ENCODE data around the gene ASPSCR1.
"Not testable (repeated sequence)": the region's sequence is repeated elsewhere in the genome, so short reads cannot be mapped to it uniquely, and the experiment has no call there.

ASPSCR1 gene

GRCh38 chr17:82037889-82038195, 60.4 kb downstream of the ASPSCR1 start:
- H3K4me3 ChIP-seq (ENCODE audit: low read length), result peak overlapping the region; percentile 25
- DNase-seq (ENCODE audit: low read depth), result no peak
- TF ChIP-seq, protein P1, sequence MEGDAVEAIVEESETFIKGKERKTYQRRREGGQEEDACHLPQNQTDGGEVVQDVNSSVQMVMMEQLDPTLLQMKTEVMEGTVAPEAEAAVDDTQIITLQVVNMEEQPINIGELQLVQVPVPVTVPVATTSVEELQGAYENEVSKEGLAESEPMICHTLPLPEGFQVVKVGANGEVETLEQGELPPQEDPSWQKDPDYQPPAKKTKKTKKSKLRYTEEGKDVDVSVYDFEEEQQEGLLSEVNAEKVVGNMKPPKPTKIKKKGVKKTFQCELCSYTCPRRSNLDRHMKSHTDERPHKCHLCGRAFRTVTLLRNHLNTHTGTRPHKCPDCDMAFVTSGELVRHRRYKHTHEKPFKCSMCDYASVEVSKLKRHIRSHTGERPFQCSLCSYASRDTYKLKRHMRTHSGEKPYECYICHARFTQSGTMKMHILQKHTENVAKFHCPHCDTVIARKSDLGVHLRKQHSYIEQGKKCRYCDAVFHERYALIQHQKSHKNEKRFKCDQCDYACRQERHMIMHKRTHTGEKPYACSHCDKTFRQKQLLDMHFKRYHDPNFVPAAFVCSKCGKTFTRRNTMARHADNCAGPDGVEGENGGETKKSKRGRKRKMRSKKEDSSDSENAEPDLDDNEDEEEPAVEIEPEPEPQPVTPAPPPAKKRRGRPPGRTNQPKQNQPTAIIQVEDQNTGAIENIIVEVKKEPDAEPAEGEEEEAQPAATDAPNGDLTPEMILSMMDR (conservative IDR thresholded peaks at IDR 0.05; ENCODE audit: low read depth, low read length), result no peak

GRCh38 chr17:82038796-82039409, 61.5 kb downstream of the ASPSCR1 start:
- not testable (repeated sequence) for DNase-seq (ENCODE audit: low read depth); H3K4me3 ChIP-seq (ENCODE audit: low read length)

GRCh38 chr17:82039695-82040299, 62.4 kb downstream of the ASPSCR1 start:
- DNase-seq (ENCODE audit: low read depth), result no peak
- TF ChIP-seq, protein P1 (conservative IDR thresholded peaks at IDR 0.05; ENCODE audit: low read depth, low read length), result no peak

GRCh38 chr17:82041144-82041814, 63.9 kb downstream of the ASPSCR1 start:
- H3K4me3 ChIP-seq (ENCODE audit: low read length), result no peak overlapping the region
- TF ChIP-seq, protein P1 (conservative IDR thresholded peaks at IDR 0.05; ENCODE audit: low read depth, low read length), result no peak
- no peak for DNase-seq (ENCODE audit: low read depth)

More at GRCh38 chr17:82039695-82040299, 62.4 kb downstream of the ASPSCR1 start:
- H3K4me3 ChIP-seq (ENCODE audit: low read length), result no peak overlapping the region

GRCh38 chr17:82042649-82043048, 65.2 kb downstream of the ASPSCR1 start:
- TF ChIP-seq, protein P1 (conservative IDR thresholded peaks at IDR 0.05; ENCODE audit: low read depth, low read length), result no peak

GRCh38 chr17:82043507-82043906, 66.1 kb downstream of the ASPSCR1 start:
- TF ChIP-seq, protein P1 (conservative IDR thresholded peaks at IDR 0.05; ENCODE audit: low read depth, low read length), result no peak
- H3K4me3 ChIP-seq (ENCODE audit: low read length), result no peak overlapping the region
- no peak for DNase-seq (ENCODE audit: low read depth)

More at GRCh38 chr17:82042649-82043048, 65.2 kb downstream of the ASPSCR1 start:
- no peak overlapping the region for H3K4me3 ChIP-seq (ENCODE audit: low read length)
- no peak for DNase-seq (ENCODE audit: low read depth)

GRCh38 chr17:82045936-82046484, 68.6 kb downstream of the ASPSCR1 start:
- DNase-seq (ENCODE audit: low read depth), result no peak
- TF ChIP-seq, protein P1 (conservative IDR thresholded peaks at IDR 0.05; ENCODE audit: low read depth, low read length), result no peak
- H3K4me3 ChIP-seq (ENCODE audit: low read length), result no peak overlapping the region

Data from retinal pigment epithelial cell (primary cell).